HG03103 (cell line): ENCODE data around the gene FBXO48.
A peak's percentile ranks its signal among the peaks of the same experiment; 100 is the strongest.
"Not testable (repeated sequence)": the region's sequence is repeated elsewhere in the genome, so short reads cannot be mapped to it uniquely, and the experiment has no call there.

Experiments used
- ATAC-seq: cut with Tn5 transposase; IDR thresholded peaks from one replicate; pipeline ENCODE4 v1.9.1; 2021; ENCODE audit warnings: low read depth; ENCODE audit not compliant: unreplicated experiment

The FBXO48 gene

GRCh38 chr2:68472796-68473414 lies 5.8 kb upstream of the FBXO48 start:
- ATAC-seq, result no peak

GRCh38 chr2:68471385-68471784 lies 4.3 kb upstream of the FBXO48 start:
- ATAC-seq, result no peak

GRCh38 chr2:68469935-68470334 lies 2.8 kb upstream of the FBXO48 start:
- no peak for ATAC-seq

- no peak for ATAC-seq
These were observed 1.7 kb upstream of the FBXO48 start for GRCh38 chr2:68468801-68469200.

- no peak for ATAC-seq
These were observed 367 bp downstream of the FBXO48 start for GRCh38 chr2:68466778-68467076.

- no peak for ATAC-seq
These were observed 725 bp downstream of the FBXO48 start for GRCh38 chr2:68466361-68466777.

- no peak for ATAC-seq
These were observed 1.8 kb downstream of the FBXO48 start for GRCh38 chr2:68465081-68465916.

- no peak for ATAC-seq
These were observed 2.4 kb downstream of the FBXO48 start for GRCh38 chr2:68464651-68465050.

- no peak for ATAC-seq
These were observed 3.7 kb downstream of the FBXO48 start for GRCh38 chr2:68463287-68463877.

- no peak for ATAC-seq
These were observed 8.1 kb downstream of the FBXO48 start for GRCh38 chr2:68458981-68459380.

GRCh38 chr2:68456198-68456597 lies 10.9 kb downstream of the FBXO48 start:
- no peak for ATAC-seq

- no peak for ATAC-seq
These were observed 12.4 kb downstream of the FBXO48 start for GRCh38 chr2:68454719-68455118.

- no peak for ATAC-seq
These were observed 13.2 kb downstream of the FBXO48 start for GRCh38 chr2:68453761-68454360.

GRCh38 chr2:68452158-68452900 lies 14.8 kb downstream of the FBXO48 start:
- ATAC-seq, result no peak

- ATAC-seq, result no peak
These were observed 18.1 kb downstream of the FBXO48 start for GRCh38 chr2:68448671-68449653.

GRCh38 chr2:68447118-68447517 lies 20.0 kb downstream of the FBXO48 start:
- no peak for ATAC-seq

- not testable (repeated sequence) for ATAC-seq
These were observed 20.7 kb downstream of the FBXO48 start for GRCh38 chr2:68446425-68446824.

- ATAC-seq, result no peak
These were observed 25.1 kb downstream of the FBXO48 start for GRCh38 chr2:68441994-68442322.

GRCh38 chr2:68441179-68441993 lies 25.7 kb downstream of the FBXO48 start:
- peak; percentile 93 for ATAC-seq
